ENCODE results near the gene PPARD. TPM values are rescaled to one million over a fixed set of nuclear protein-coding genes. Genes with fewer than 3 reads are reported as not detected.

Gene PPARD
- total RNA-seq, result 10 to 100 TPM; 10.9 to 11.5 TPM
- polyA plus RNA-seq (2013, experiment 1 of 2), result 15.1 TPM
- polyA plus RNA-seq (2013, experiment 2 of 2), result 13.3 TPM
- long read RNA-seq, experiment 1, partial matches to known transcripts, result 3 of 4 reads
- long read RNA-seq, experiment 1, other reads (novel, unspliced or antisense), result 1 of 4 reads
- long read RNA-seq, experiment 2, transcript PPARD-203 (8 exons, 3,747 nt), result major isoform, 10 of 24 reads
- long read RNA-seq, experiment 2, partial matches to known transcripts, result 5 of 24 reads
- long read RNA-seq, experiment 2, other reads (novel, unspliced or antisense), result 9 of 24 reads
- long read RNA-seq, experiment 3, partial matches to known transcripts, result 1 of 5 reads
- long read RNA-seq, experiment 3, other reads (novel, unspliced or antisense), result 4 of 5 reads
- long read RNA-seq, experiment 4, partial matches to known transcripts, result 0 of 1 reads
- long read RNA-seq, experiment 4, other reads (novel, unspliced or antisense), result 1 of 1 reads

- no peaks in the 10 kb centered on the region for H3K4me1 ChIP-seq (ENCODE audit: control insufficient read depth, insufficient read depth, low read length)
- H3K36me3 ChIP-seq (ENCODE audit: control insufficient read depth, insufficient read depth, low read length), result no peaks in the 10 kb centered on the region
- H3K4me3 ChIP-seq (ENCODE audit: low read length), result peak within 1 kb of the TSS; percentile 96
- H3K4me1 Mint-ChIP-seq, result peaks cover 7% of the 10 kb centered on the region
- no peaks in the 10 kb centered on the region for H3K9me3 ChIP-seq (ENCODE audit: control insufficient read depth, low read length)
- H3K9me3 Mint-ChIP-seq, result peaks cover 11% of the 10 kb centered on the region
- H3K27me3 ChIP-seq (ENCODE audit: control insufficient read depth, insufficient read depth, low read length, poor library complexity, severe bottlenecking), result no peaks in the 10 kb centered on the region
- H3K9ac ChIP-seq (ENCODE audit: extremely low read depth, low read length, poor library complexity, severe bottlenecking), result peak within 1 kb of the TSS; percentile 68
- peaks cover 3% of the 10 kb centered on the region for H3K36me3 Mint-ChIP-seq (ENCODE audit: low read depth)
- 0 to 3% methylated on average over 20 to 77 of the region's 77 CpGs for WGBS, 2 experiments (ENCODE audit: insufficient coverage in 1 of 2, insufficient read length in 1 of 2)
- peak; percentile 97 for TF ChIP-seq CTCF (conservative IDR thresholded peaks at IDR 0.05)
- H3K27ac ChIP-seq (ENCODE audit: low read depth, low read length), result no peak within 1 kb of the TSS
- peaks cover 10% of the 10 kb centered on the region for H3K27me3 Mint-ChIP-seq (ENCODE audit: insufficient read depth)
- peak within 1 kb of the TSS; percentile 95 for H3K27ac Mint-ChIP-seq
- peak; percentile 100 for DNase-seq
- peak within 1 kb of the TSS; percentile 80 for H3K4me3 Mint-ChIP-seq
Observed at GRCh38 chr6:35342258-35343091, at the start of gene PPARD. Gene PPARD (plus strand): TSS chr6:35342558. CDS start chr6:35411088, 68,530 bp downstream.

- Mint-ChIP-seq H3K4me3 (no peak overlapping the region), H3K9me3 (no peaks in the 10 kb centered on the region), H3K27ac (no peak overlapping the region), H3K27me3 (ENCODE audit: insufficient read depth) (no peaks in the 10 kb centered on the region), H3K4me1 (peaks cover 2% of the 10 kb centered on the region), H3K36me3 (ENCODE audit: low read depth) (peaks cover 52% of the 10 kb centered on the region)
- Histone ChIP-seq H3K27me3 (ENCODE audit: control insufficient read depth, insufficient read depth, low read length, poor library complexity, severe bottlenecking) (no peaks in the 10 kb centered on the region), H3K4me1 (ENCODE audit: control insufficient read depth, insufficient read depth, low read length) (no peaks in the 10 kb centered on the region), H3K4me3 (ENCODE audit: low read length) (no peak overlapping the region), H3K9me3 (ENCODE audit: control insufficient read depth, low read length) (no peaks in the 10 kb centered on the region), H3K36me3 (ENCODE audit: control insufficient read depth, insufficient read depth, low read length) (peaks cover 26% of the 10 kb centered on the region), H3K9ac (ENCODE audit: extremely low read depth, low read length, poor library complexity, severe bottlenecking) (no peak overlapping the region), H3K27ac (ENCODE audit: low read depth, low read length) (no peak overlapping the region)
- TF ChIP-seq CTCF (conservative IDR thresholded peaks at IDR 0.05), result no peak
- 93 to 94% methylated on average over 8 to 9 of the region's 9 CpGs for WGBS, 2 experiments (ENCODE audit: insufficient coverage in 1 of 2, insufficient read length in 1 of 2)
- no peak for DNase-seq
Observed at GRCh38 chr6:35293681-35294080, 48.7 kb upstream of the PPARD start.

GRCh38 chr6:35294308-35294945, 47.9 kb upstream of the PPARD start:
- no peak overlapping the region for H3K27ac ChIP-seq (ENCODE audit: low read depth, low read length)
- H3K4me1 ChIP-seq (ENCODE audit: control insufficient read depth, insufficient read depth, low read length), result no peaks in the 10 kb centered on the region
- 61 to 64% methylated on average over 9 to 10 of the region's 10 CpGs for WGBS, 2 experiments (ENCODE audit: insufficient coverage in 1 of 2, insufficient read length in 1 of 2)
- no peaks in the 10 kb centered on the region for H3K9me3 ChIP-seq (ENCODE audit: control insufficient read depth, low read length)
- peaks cover 26% of the 10 kb centered on the region for H3K36me3 ChIP-seq (ENCODE audit: control insufficient read depth, insufficient read depth, low read length)
- no peak overlapping the region for H3K9ac ChIP-seq (ENCODE audit: extremely low read depth, low read length, poor library complexity, severe bottlenecking)
- Mint-ChIP-seq H3K36me3 (ENCODE audit: low read depth) (peaks cover 47% of the 10 kb centered on the region), H3K27ac (no peak overlapping the region), H3K9me3 (no peaks in the 10 kb centered on the region), H3K4me3 (no peak overlapping the region), H3K4me1 (peaks cover 3% of the 10 kb centered on the region), H3K27me3 (ENCODE audit: insufficient read depth) (no peaks in the 10 kb centered on the region)
- TF ChIP-seq CTCF (conservative IDR thresholded peaks at IDR 0.05), result peak; percentile 90
- no peaks in the 10 kb centered on the region for H3K27me3 ChIP-seq (ENCODE audit: control insufficient read depth, insufficient read depth, low read length, poor library complexity, severe bottlenecking)
- DNase-seq, result peak; percentile 85
- no peak overlapping the region for H3K4me3 ChIP-seq (ENCODE audit: low read length)
